Peyer's patch (tissue), 4 donors: ENCODE data around the gene BTBD7.

Experiments
- POLR2A ChIP-seq, 2 donors: fragments of 450-650 bp; IDR thresholded peaks; one replicate each; pipeline ENCODE4 v1.5.1; 2017; ENCODE audit warnings: antibody characterized with exemption in 2 of 2, mild to moderate bottlenecking in 2 of 2, moderate library complexity in 2 of 2
- TF ChIP-seq, protein P1 (sequence below), 6 experiments: fragments of 450-650 bp in 4 of 6; fragments of 200-600 bp in 2 of 6; sonication (generic) in 1 of 6; IDR thresholded peaks; one replicate each; pipeline ENCODE4 v1.5.1; 2017 to 2019; ENCODE audit warnings: antibody characterized with exemption in 6 of 6, mild to moderate bottlenecking in 3 of 6, moderate library complexity in 1 of 6

GRCh38 chr14:93317875-93318807 is 14.7 kb downstream of the BTBD7 start:
- TF ChIP-seq, protein P1, sequence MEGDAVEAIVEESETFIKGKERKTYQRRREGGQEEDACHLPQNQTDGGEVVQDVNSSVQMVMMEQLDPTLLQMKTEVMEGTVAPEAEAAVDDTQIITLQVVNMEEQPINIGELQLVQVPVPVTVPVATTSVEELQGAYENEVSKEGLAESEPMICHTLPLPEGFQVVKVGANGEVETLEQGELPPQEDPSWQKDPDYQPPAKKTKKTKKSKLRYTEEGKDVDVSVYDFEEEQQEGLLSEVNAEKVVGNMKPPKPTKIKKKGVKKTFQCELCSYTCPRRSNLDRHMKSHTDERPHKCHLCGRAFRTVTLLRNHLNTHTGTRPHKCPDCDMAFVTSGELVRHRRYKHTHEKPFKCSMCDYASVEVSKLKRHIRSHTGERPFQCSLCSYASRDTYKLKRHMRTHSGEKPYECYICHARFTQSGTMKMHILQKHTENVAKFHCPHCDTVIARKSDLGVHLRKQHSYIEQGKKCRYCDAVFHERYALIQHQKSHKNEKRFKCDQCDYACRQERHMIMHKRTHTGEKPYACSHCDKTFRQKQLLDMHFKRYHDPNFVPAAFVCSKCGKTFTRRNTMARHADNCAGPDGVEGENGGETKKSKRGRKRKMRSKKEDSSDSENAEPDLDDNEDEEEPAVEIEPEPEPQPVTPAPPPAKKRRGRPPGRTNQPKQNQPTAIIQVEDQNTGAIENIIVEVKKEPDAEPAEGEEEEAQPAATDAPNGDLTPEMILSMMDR (IDR thresholded peaks at IDR 0.05) = no peak
- TF ChIP-seq POLR2A (IDR thresholded peaks at IDR 0.05) = no peak
